H1 (cell line): ENCODE results near the gene TAX1BP3.

ENCODE experiments used
- RAD21 ChIP-seq, 2 experiments: IDR thresholded peaks in 1 of 2; conservative IDR thresholded peaks in 1 of 2; 2 replicates each; pipeline ENCODE4 v1.6.1; 2011; ENCODE audit warnings: low read depth in 2 of 2, low read length in 2 of 2, improper control_type of control experiment in 1 of 2, inconsistent platforms in 1 of 2, mild to moderate bottlenecking in 1 of 2, moderate library complexity in 1 of 2
- SP2 ChIP-seq: IDR thresholded peaks from 2 replicates; pipeline ENCODE4 v1.6.1; 2012; ENCODE audit warnings: mild to moderate bottlenecking, low read length, inconsistent platforms

GRCh38 chr17:3632287-3632686 is 36.1 kb downstream of the TAX1BP3 start:
- TF ChIP-seq RAD21 (IDR thresholded peaks at IDR 0.05 in 1 of 2, conservative IDR thresholded peaks at IDR 0.05 in 1 of 2; ENCODE audit: low read depth in 2 of 2, low read length in 2 of 2) (no peak), SP2 (no peak)
